GM23338 (cell line): ENCODE data around the gene PLA2G6.

Source experiments
- CREB1 ChIP-seq: fragments of 250-450 bp; sonication (Bioruptor Pico); IDR thresholded peaks from 2 replicates; pipeline ENCODE4 v1.5.0; 2020; ENCODE audit warnings: low read depth, mild to moderate bottlenecking, moderate library complexity
- ETS1 ChIP-seq: IDR thresholded peaks from 2 replicates; pipeline ENCODE4 v1.6.1; 2016; ENCODE audit warnings: antibody characterized with exemption
- EZH2 ChIP-seq: fragments of 200-600 bp; sonication (generic); IDR thresholded peaks from one replicate; pipeline ENCODE4 v1.8.0; 2017; ENCODE audit warnings: antibody characterized with exemption, mild to moderate bottlenecking, low read depth; ENCODE audit not compliant: unreplicated experiment
- EZH2phosphoT487 ChIP-seq: fragments of 200-600 bp; sonication (generic); IDR thresholded peaks from one replicate; pipeline ENCODE4 v1.8.1; 2018; ENCODE audit warnings: antibody characterized with exemption; ENCODE audit not compliant: unreplicated experiment
- JUNB ChIP-seq: IDR thresholded peaks from one replicate; pipeline ENCODE4 v1.6.1; 2016; ENCODE audit warnings: antibody characterized with exemption; ENCODE audit not compliant: unreplicated experiment
- POLR2AphosphoS5 ChIP-seq: IDR thresholded peaks from 2 replicates; pipeline ENCODE4 v1.6.1; 2016; ENCODE audit warnings: antibody characterized with exemption, low read depth
- REST ChIP-seq: IDR thresholded peaks from one replicate; pipeline ENCODE4 v1.6.1; 2018; ENCODE audit warnings: antibody characterized with exemption; ENCODE audit not compliant: unreplicated experiment
- ZNF114 ChIP-seq: fragments of 250-450 bp; sonication (Bioruptor Pico); IDR thresholded peaks from 2 replicates; pipeline ENCODE4 v1.5.0; 2020; ENCODE audit warnings: mild to moderate bottlenecking, moderate library complexity
- TF ChIP-seq, protein P1 (sequence below), 2 experiments: fragments of 200-600 bp in 1 of 2; sonication (generic) in 1 of 2; conservative IDR thresholded peaks; 2 replicates each; pipeline versions ENCODE4 v1.5.1 to v1.6.1; 2016 to 2017; ENCODE audit warnings: antibody characterized with exemption in 2 of 2, low read depth in 2 of 2, mild to moderate bottlenecking in 2 of 2, moderate library complexity in 1 of 2

GRCh38 chr22:38129021-38129420, 52.6 kb downstream of the PLA2G6 start:
- TF ChIP-seq, protein P1, sequence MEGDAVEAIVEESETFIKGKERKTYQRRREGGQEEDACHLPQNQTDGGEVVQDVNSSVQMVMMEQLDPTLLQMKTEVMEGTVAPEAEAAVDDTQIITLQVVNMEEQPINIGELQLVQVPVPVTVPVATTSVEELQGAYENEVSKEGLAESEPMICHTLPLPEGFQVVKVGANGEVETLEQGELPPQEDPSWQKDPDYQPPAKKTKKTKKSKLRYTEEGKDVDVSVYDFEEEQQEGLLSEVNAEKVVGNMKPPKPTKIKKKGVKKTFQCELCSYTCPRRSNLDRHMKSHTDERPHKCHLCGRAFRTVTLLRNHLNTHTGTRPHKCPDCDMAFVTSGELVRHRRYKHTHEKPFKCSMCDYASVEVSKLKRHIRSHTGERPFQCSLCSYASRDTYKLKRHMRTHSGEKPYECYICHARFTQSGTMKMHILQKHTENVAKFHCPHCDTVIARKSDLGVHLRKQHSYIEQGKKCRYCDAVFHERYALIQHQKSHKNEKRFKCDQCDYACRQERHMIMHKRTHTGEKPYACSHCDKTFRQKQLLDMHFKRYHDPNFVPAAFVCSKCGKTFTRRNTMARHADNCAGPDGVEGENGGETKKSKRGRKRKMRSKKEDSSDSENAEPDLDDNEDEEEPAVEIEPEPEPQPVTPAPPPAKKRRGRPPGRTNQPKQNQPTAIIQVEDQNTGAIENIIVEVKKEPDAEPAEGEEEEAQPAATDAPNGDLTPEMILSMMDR (conservative IDR thresholded peaks at IDR 0.05; ENCODE audit: low read depth in 2 of 2): no peak
- TF ChIP-seq ETS1: no peak
- no peak for TF ChIP-seq REST
- TF ChIP-seq EZH2: no peak
- no peak for TF ChIP-seq CREB1 (CRISPR knock-in tag)
- no peak for TF ChIP-seq ZNF114 (CRISPR knock-in tag)
- TF ChIP-seq EZH2phosphoT487: no peak
- no peak for TF ChIP-seq JUNB
- no peak for TF ChIP-seq POLR2AphosphoS5
